Fibroblast of mammary gland (primary cell): ENCODE data around the gene RNU5B-1.

Experiments
- DNase-seq: peaks from one replicate; pipeline ENCODE4 v3.0.0-alpha.2; 2010; ENCODE audit warnings: low read depth
- H3K4me3 ChIP-seq: 2 replicates; pipeline ENCODE4 v1.5.1; 2011; ENCODE audit warnings: low read depth, mild to moderate bottlenecking, low read length, moderate library complexity; ENCODE audit not compliant: control insufficient read depth
- CTCF ChIP-seq: conservative IDR thresholded peaks from 2 replicates; pipeline ENCODE4 v1.5.1; 2011; ENCODE audit warnings: low read depth, low read length, inconsistent platforms; ENCODE audit not compliant: control insufficient read depth, insufficient read depth

RNU5B-1 gene

GRCh38 chr15:65309882-65310418 is 5.5 kb downstream of the RNU5B-1 start:
- no peak overlapping the region for H3K4me3 ChIP-seq
- no peak for TF ChIP-seq CTCF
- no peak for DNase-seq

GRCh38 chr15:65310431-65311137 is 6.1 kb downstream of the RNU5B-1 start:
- peak; percentile 16 for DNase-seq
- no peak for TF ChIP-seq CTCF
- no peak overlapping the region for H3K4me3 ChIP-seq

GRCh38 chr15:65311760-65312159 is 7.3 kb downstream of the RNU5B-1 start:
- no peak for DNase-seq
- H3K4me3 ChIP-seq: no peak overlapping the region
- no peak for TF ChIP-seq CTCF

GRCh38 chr15:65312400-65312916 is 8.0 kb downstream of the RNU5B-1 start:
- no peak for DNase-seq
- no peak overlapping the region for H3K4me3 ChIP-seq
- no peak for TF ChIP-seq CTCF

GRCh38 chr15:65318870-65319356 is 14.4 kb downstream of the RNU5B-1 start:
- H3K4me3 ChIP-seq: no peak overlapping the region
- TF ChIP-seq CTCF: peak; percentile 82
- peak; percentile 79 for DNase-seq

GRCh38 chr15:65323071-65323511 is 18.6 kb downstream of the RNU5B-1 start:
- H3K4me3 ChIP-seq: no peak overlapping the region
- peak; percentile 39 for DNase-seq
- TF ChIP-seq CTCF: no peak

GRCh38 chr15:65326117-65326526 is 21.6 kb downstream of the RNU5B-1 start:
- no peak for TF ChIP-seq CTCF
- no peak overlapping the region for H3K4me3 ChIP-seq
- peak; percentile 8 for DNase-seq
